ENCODE data around the gene FAT2.
"Not testable (repeated sequence)": the region's sequence is repeated elsewhere in the genome, so short reads cannot be mapped to it uniquely, and the experiment has no call there.

The FAT2 gene

DNA sequence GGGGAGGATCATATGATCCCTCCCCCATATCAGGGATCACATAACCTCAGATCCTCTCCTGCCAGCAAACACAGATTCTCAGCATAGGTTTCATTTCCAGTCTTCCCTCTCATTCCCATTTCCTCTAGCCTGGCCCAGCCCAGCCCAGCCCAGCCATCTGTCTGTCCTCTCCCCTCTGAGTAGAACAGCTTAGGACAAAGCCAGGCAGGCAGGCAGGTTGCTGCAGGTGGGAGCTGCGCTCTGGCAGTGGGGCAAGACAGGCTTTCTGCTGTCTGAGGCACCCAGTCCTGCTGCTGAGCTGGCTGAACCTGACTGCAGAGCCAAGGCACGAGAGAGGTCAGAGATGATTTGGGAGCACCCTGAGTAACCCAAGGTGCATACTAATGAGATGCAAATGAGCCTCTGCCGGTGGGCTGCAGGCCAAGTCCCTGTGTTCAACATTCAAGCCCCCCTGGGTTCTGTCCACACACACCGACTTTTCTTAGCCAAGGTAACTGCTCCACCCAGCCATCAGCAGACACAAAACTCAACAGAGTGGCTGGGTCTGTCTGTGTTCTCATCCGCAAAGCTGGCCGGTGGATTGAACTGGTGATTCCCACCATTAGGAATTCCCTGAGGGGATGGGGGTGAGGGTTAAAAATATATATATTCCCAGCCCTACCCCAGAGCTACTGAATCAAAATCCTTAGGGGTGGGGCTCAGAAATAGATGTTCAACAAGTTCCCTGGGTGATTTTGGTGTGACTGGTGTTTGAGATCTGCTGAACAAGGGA, 9.1 kb downstream of the FAT2 start:
- no peak for DNase-seq (ENCODE audit: low spot score)

DNA sequence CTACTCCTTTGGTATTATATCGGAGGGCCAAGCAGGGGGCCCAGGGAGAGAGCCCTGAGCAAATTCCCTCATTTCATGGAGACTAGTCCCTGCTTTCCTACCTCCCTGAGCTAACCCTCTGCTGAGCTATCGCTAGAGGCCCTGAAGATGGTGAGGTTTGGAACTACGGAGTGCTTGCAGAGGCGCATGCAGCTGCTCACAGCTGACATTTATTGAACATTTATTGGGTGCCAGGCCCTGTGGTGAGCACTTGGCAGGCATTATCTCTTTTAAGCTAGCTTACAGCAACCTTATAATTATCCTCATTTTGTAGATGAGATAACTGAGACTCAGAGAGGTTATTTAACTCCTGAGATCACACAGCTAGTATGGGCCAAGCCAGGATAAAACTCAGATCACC, 9.8 kb downstream of the FAT2 start:
- DNase-seq (ENCODE audit: low spot score), result no peak

DNA sequence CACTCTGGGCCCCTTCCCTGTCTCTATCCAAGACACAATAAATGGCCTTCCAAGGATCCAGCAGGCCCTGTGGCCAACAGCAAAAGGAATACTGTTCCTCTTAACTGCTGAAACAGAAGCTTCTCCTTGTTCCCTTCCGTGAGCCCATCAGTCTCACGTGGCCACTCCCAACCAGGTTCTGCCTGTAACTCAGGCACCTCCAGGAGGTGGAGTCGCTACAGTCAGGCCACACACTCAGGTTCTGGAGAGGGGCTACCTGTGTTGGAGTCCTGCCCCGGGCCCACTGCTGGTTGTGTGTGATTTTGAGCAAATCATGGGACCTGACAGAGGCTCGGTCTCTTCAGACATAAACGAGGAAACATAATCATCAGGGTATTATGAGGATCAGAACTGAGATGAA, 10.3 kb downstream of the FAT2 start:
- no peak for DNase-seq (ENCODE audit: low spot score)

DNA sequence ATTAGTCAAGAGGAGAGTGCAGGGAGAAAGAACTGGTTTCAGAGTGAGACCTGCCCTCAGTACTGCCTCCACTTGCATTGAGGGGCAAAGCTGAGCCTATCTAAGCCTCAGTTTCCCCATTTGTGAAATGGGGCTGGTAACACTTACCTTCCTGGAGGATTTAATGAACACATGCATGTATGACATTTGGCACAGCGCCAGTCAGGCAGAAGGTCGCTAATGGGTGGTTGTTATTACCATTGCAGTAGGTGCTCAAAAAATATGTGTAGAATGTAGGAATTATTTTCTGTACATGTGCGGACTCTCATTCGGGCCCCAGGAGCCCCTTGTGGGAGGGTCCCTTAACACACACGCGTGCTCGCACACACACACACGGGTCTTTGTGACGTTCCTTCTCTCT, 10.9 kb downstream of the FAT2 start:
- DNase-seq (ENCODE audit: low spot score), result no peak

DNA sequence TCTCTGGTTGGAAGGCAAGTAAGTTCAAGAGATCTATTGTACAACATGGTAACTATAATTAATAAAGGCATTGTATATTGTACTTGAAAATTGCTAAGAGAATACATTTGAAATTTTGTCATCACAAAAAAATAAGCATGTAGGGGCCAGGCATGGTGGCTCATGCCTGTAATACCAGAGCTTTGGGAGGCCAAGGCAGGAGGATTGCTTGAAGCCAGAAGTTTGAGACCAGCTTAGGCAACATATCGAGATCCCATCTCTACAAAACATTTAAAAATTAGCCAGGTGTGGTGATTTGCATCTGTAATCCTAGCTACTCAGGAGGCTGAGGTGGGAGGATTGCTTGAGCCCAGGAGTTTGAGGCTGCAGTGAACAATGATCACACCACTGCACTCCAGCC, 12.0 kb downstream of the FAT2 start:
- DNase-seq (ENCODE audit: low spot score), result not testable (repeated sequence)

DNA sequence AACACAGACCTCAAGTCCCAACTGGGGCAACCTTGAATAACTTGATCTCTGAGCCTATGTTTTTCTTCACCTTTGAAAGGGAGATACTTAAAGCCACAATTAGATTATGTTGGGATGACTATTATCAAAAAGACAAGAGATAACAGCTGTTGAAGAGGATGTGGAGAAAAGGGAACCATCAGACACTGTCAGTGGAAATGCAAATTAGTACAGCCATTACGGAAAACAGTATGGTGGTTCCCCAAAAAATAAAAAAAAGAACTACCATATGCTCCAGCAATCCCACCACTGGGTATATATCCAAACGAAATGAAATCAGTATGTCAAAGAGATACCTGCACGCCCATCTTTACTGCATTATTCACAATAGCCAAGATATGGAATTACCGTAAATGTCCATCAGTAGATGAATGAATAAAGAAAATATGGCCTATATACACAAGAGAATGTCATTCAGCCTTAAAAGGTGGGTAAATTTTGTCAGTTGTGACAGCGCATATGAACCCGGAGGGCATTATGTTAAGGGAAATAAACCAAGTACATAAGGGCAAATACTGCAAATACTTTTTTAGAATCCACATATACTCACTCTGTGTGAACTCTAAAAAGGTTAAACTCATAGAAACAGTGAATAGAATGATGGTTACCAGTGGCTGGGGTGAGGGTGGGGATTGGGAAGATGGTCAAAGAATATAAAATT, 12.7 kb downstream of the FAT2 start:
- no peak for DNase-seq (ENCODE audit: low spot score)

DNA sequence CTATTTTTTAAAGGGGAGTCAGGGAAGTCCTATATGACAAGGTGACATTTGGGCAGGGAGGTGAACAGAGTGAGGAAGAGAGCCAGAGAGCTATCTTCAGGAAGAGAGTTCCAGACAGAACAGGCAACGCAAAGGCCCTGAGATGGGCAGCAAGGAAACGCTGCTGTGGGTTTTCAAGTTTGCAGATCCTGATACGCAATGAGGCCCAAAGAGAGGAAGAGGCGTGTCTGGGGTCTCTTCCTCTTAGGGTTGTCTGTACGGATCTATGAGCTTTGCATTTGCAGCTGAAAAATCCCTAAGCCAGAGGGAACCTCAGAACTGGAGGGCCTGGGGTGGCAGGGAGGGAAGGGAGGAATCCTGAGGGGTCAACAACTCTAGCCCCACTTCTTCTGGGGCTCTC, 13.6 kb downstream of the FAT2 start:
- DNase-seq (ENCODE audit: low spot score), result no peak

DNA sequence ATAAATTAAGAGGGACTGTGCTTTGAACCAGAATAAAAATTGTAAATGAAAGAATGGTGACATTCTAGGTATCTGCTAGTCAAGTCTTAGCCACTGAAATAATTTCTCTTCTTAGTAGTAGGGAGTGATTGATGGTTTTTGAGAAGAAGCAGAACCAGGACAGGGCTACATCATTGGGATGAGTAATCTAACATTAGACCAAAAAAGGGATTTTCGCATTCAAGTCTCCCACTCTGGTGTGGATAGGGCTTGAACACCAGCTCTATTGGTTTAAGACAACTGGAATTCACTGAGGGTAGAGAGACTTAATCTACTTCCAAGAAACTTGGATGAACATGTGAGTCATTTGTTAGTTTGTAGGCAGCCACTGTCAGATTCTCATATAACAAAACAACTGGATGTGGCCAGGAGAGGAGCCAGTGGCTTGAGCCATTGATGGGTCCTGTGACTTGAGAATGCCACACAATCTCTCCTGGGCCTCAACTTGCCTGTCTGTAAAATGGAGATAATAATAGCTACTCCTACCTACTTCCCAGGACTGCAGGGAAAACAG, 16.6 kb downstream of the FAT2 start:
- no peak for DNase-seq (ENCODE audit: low spot score)

DNA sequence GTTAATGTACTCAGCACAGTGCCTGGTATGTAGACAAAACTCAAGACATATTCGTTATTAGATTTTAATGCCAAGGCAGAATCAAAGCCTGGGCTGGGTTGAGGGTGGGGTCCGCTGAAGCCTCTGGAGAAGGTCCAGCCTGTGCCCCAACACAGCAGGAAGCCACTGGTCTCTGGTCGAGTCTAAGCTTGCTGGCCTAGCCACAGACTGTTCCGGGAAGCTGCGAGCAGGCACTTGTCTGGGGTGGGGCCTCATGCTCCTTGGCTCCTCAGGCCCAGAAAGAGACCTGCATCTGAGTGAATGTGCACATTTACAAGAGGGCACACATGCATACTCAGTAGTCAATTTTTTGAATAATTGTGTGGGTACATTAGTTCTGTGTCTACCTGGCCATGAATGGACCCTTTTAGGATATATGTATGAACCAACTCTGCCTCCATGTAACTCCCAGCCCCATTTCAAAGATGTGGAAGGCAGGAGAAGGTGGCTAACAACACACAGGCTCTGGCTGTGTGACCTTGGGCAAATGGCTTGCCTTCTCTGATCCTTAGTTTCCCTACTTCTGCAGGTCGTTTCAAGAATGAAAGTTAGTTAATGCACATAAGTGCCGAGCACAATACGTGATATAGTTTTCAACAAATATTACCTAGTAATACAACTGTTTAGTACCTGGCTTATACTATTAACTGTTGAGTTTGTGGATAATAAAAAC, 18.3 kb downstream of the FAT2 start:
- no peak for DNase-seq (ENCODE audit: low spot score)

DNA sequence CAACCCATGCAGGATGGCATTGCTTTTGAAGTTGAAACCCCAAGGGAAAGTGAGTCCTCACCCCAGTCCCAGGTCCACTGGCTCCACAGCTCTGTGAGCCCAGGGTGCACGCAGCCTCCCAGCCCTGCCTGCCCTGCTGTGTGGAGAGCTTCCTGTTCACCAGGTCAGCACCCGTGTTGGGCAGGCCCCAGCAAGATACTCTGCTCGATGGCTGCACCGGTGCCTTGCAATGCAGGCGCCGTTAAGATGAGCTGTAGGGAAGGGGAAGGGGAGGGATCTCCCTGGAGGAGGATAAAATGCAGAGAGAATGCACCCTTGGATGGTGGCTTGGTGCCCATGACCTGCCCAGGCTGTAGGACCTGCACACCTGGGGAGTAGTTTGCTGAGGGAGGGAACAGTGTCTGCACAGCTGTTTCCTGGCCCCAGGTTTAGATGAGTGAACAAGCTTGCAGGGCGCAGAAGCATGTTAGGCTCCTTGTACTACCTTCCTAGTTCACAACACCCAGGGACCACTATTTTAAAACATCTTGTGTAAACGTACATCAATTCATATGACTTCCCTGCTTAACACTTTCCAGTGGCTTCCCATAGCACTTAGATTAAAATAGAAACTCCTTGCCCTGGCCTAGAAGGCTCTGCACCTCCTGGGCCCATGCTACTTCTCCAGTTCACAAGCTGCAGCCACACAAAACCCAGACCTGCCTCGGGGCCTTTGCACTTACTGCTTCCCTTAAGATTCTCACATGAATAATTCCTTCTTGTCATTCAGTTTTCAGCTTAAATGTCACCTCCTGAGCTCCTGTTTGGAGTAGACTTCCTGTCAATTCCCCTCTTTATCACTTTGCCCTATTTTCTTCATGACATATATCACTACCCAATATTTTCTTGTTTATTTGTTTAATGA, 19.6 kb downstream of the FAT2 start:
- no peak for DNase-seq (ENCODE audit: low spot score)

DNA sequence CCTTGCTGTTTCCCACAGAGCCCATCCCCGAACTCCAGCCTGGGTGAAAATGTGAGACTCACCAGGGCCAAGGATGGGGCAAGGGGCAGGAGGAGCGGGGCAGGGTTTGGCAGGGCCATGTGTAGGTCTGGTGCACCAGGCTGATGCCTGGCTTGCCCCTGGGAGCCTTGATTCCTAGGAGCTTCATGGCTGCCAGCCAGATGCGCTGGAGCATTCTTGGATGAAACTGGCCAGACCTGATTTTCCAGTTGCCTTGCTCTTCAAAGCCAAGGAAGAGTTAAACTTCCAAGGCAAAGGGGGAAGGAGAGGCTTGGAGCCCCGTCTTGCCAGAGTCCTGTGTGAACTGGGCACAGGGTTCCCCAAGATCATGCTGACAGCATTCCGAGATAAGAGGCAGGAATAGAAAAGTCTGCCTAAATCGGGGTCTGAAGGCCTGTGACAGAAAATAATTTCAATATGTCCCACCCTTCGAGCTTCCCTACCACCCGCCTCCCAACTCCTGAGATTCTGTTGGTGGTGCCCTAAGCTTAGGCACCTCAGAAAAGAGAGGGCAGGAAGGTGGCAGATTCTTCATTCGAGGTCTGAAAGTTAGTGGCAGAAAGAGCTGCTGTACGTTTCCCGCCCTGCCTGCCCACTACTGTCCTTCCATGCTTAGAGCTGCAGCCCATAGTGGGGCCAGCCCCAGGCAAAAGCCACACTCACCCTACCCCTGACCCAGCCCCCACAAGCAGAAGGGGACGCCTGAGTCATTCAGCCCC, 20.4 kb downstream of the FAT2 start:
- DNase-seq (ENCODE audit: low spot score), result no peak

DNA sequence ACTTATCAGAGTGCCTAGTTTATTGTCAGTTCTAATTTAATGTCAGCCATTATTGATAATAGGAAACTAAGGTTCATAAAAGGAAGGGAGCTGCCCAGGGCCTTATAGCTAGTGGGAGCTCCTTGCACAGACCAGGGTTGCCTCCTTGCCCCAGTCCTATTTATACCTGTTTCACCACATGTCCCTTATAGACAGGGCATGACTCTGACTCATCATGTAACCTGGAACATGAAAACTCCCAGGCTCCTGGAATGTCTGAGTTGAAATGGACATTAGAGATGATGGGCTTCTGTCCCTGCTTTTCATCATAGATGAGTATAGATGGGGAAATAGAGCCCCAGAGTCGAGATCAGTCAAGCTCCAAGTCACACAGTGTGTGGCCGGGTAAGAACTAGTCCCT, 21.1 kb downstream of the FAT2 start:
- DNase-seq (ENCODE audit: low spot score), result no peak

DNA sequence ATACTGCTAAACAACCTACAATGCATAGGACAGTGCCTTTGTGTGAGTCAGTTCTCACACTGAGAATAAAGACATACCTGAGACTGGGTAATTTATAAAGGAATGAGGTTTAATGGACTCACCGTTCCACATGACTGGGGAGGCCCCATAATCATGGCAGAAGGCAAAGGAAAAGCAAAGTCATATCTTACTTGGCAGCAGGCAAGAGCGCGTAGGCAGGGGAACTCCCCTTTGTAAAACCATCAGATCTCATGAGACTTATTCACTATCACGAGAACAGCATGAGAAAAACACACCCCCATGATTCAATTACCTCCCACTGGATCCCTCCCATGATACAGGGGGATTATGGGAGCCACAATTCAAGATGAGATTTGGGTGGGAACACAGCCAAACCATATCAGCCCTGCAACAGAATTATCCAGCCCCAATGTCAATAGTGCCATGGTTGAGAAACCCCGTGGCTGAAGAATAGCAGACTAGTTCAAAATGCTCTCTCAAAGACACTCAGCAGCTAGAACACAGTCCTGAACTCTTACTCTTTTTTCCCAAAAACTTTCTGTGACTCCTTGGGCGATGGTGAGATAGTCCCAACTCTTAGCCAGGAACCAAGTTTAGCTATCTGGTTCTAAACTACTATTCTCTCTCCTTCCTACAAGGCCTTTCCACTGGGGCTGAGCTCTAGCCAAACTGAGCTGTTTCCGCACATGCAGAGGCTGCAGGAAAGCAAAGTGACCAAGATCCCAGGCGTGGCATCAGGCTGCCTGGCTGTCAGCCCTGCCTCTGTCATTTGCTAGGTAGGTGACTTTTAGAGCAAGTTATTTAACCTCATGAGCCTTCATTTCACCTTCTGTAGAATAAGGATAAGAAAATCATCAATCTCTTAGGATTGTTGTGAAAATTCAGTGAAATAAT, 21.7 kb downstream of the FAT2 start:
- DNase-seq (ENCODE audit: low spot score), result no peak

DNA sequence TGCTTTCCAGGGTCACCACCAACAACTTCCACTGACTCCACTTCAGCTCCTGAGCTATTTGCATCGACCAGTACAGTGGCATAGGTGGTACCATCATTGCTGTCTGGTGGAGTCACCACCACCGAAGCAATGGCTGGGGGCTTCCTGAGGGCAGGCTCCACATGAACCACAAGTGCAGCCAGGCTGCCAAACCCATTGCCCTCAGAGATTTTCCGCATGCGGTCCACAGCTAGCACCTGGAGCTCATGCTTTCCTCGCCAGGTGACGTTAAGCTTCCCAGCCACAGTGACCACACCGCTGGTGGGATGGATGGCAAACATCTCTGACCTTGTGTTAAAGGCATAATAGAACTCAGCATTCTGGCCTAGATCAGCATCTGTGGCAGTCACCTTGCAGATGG, 23.1 kb downstream of the FAT2 start:
- no peak for DNase-seq (ENCODE audit: low spot score)

DNA sequence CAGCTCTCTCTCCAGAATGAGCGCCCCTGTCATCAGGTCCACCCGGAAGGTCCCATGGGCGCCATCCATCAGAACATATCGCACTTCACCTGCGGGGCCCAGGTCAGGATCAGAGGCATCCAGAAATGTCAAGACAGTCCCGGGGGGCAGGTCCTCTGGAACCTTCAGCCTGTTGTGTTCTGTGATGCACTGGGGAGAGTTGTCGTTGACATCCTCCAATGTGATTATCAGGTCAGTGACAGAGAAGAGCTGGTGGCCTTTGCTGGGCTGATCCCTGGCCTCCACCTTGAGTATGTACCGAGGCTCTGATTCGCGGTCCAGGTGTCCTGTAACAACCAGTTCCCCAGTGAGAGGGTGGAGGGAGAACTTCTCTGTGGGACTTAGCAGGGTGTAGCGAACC, 25.2 kb downstream of the FAT2 start:
- no peak for DNase-seq (ENCODE audit: low spot score)

DNA sequence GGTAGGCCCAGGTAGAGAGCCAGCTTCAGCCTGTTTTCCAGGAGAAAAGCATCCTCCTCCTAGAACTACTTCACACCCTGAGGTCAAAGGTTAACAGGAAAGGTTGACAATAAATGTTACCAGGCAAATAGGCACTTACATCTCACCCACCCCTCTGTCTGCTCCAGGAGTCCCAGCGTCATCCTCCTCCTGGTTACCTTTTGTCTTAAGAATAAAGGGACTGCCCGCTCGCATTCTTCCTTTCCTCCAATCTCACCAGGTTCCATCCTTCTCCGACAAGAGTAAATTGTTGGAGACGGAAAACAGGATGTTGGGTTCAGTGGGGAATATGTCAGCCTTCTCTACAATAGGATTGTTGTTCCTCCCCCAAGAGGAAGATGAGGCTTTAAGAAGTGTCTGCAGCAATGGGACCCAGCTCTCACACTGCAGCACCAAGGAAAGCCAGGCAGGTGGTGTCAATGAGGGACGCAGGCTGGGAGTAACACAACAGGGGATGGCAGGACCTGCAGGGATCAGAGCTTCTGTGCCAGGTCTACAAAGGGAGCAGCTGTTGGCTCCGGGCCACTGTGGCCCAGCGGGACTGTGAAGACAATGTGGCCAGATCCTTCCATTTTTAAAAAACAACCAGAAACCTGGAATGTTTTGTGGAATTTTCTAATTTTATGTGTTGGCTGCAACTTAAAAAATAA, 29.0 kb downstream of the FAT2 start:
- DNase-seq (ENCODE audit: low spot score), result no peak

DNA sequence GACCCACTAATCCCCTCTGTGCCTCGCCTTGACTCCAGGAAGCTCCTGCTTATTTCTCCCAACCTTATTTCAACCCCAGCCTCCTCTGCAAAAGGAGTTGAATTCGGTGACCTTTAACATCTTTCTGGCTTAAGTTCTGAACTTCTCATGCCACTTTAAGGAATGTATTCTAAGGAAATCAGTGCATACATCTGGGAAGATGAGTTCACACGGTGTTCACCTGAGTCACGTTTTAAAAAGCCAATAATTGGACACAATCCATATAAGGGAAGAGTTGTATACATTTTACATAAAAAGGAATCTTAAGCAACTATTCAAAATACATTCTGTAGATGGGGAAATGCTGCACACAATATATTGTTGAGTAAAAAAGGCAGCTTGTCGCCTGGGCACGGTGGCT, 33.2 kb downstream of the FAT2 start:
- DNase-seq (ENCODE audit: low spot score), result no peak

DNA sequence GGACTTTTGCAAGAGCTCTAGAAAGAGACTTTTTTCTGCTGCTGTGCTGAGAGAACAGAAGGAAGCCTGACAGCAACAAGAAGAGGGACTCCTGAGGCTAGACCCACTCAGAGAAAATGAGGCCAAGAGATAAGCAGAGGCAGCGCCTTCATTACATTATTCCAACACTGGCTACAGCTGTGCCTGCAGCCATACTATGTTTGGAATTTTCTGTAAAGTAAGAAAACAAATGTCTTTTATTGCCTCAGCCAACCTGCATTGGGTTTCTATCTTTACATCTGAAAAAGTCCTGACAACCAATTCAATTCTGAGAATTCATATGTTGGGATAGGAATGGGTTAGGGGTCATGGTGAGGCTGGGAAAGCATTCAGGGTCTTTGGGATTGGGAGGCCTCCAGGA, 33.7 kb downstream of the FAT2 start:
- no peak for DNase-seq (ENCODE audit: low spot score)

DNA sequence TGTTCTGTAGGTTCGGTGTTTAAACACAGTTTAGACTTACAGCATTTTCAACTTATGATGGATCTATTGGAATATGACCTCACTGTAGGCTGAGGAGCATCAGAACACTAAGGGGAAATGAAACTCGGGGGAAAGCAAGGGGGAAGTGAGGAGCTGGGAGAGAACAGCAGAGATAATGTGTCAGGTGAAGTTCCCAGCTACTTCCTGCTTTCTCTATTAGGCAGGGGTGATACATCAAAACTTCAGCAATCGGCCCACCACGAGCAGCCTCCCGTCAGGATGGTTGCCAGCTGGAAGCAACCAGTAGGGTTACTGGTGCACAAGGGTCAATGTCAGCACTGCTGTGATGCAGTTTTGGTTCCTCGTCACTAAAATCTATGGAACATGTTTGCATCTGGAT, 34.3 kb downstream of the FAT2 start:
- no peak for DNase-seq (ENCODE audit: low spot score)
